GM19468 (cell line): ENCODE data around the gene PADI6.
A peak's percentile ranks its signal among the peaks of the same experiment; 100 is the strongest.

Experiments
- ATAC-seq: cut with Tn5 transposase; IDR thresholded peaks from one replicate; pipeline ENCODE4 v1.9.1; 2021; ENCODE audit warnings: mild to moderate bottlenecking, moderate library complexity, moderate number of reproducible peaks; ENCODE audit not compliant: unreplicated experiment; ENCODE audit errors: extremely low read depth

PADI6 gene

GRCh38 chr1:17429183-17429582, 57.2 kb downstream of the PADI6 start:
- ATAC-seq, result no peak

DNA sequence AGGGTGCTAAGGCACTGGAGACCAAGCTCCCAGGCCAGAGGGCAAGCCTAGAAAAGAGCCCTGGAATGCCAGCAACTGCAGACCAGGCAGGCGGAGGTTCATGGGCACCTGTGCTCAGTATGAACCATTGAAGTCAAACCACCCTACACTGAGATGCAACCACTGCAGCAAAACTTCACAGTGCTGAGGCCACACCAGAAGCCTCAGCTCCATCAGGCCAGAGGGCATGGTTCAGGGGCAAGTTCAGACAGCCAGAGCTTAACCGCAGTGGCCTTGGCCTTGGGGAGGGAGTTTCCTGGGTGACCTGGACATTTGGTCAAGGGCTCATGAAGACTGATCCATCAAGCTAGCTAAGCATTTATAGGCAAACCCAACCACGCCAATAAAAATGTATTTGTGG, 60.4 kb downstream of the PADI6 start:
- ATAC-seq, result no peak

GRCh38 chr1:17433261-17433660, 61.3 kb downstream of the PADI6 start:
- no peak for ATAC-seq

DNA sequence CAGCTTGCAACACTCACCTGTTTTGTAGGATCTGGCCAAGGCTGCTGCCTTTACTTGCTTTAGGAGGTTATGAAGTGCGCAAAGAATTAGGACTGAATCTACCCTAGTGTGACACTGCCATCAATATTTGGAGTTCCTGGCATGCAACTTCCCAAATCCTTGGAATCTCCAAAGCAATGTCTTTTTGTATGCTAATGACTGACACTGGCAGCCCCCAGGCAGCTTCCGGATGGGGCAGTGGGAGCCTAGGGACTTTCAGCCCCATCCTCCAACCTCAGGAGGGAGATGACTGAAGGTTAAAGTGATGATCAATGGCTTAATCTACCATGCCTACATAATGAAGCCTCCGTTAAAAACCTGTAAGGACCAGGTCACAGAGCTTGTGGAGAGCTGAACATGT, 62.0 kb downstream of the PADI6 start:
- ATAC-seq, result no peak

- ATAC-seq, result no peak
Observed at GRCh38 chr1:17434601-17435000, 62.6 kb downstream of the PADI6 start.

GRCh38 chr1:17436380-17437174, 64.6 kb downstream of the PADI6 start:
- no peak for ATAC-seq

DNA sequence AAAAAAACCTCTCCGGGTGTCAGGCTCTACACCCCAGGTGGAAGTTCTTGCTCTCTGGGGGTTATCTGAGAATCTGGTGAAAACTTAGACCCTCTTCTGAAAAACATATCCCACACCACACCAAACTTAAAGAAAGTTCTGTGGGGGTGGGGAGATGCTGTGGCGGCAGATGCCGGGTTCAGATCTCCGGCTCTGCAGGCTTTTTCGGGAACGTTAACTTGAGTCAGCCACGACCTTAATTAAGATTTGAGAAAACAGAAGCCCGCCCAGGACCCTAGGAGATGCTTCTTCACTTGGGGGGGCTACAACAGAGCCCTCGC, 65.2 kb downstream of the PADI6 start:
- ATAC-seq, result no peak

- peak; percentile 6 for ATAC-seq
Observed at GRCh38 chr1:17437580-17438317, 65.8 kb downstream of the PADI6 start.

DNA sequence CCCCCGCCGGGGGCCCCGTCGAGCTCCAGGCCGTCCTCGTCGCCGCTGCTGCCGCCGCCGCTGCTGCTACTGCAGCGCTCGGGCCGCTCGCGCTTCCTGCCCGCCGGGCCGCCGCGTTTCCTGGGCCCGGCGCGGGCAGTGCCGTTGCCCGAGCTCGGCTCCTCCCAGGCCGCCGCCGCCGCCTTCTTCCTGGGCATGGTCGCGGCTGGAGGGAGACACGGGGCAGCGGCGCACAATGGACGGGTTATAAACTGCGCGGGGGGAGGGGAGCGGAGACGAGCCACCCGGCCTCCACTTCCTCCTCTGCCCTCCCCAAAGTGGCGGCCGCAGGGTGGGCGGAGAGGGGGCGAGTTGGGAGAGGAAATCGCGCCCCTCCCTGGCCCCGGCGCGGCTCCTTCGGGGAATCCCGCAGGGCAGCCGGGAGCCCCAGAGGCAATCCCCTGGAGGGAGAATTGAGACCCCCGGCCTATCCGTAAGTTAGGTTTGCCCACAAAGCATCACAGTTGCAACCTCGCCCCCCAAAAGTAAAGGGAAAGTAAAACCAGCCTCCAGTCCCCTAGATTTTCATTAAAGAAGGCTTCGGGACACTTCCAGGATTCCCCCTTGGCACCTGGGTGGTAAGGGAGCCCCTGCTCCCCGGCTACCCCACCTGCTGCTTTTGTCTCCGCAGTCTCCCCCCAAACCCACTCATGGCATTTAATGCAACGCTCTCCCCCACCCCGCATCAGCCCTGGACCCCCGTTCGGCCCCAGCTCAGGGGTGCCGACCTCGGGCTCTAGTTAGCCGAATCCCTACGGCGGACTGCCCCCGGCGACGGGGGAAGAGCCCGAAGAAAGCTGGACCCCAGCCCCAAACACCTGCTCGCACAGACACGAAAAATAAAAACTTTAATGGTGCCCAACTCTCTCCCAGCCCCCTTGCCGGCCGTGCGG, 66.6 kb downstream of the PADI6 start:
- ATAC-seq, result peak; percentile 6

DNA sequence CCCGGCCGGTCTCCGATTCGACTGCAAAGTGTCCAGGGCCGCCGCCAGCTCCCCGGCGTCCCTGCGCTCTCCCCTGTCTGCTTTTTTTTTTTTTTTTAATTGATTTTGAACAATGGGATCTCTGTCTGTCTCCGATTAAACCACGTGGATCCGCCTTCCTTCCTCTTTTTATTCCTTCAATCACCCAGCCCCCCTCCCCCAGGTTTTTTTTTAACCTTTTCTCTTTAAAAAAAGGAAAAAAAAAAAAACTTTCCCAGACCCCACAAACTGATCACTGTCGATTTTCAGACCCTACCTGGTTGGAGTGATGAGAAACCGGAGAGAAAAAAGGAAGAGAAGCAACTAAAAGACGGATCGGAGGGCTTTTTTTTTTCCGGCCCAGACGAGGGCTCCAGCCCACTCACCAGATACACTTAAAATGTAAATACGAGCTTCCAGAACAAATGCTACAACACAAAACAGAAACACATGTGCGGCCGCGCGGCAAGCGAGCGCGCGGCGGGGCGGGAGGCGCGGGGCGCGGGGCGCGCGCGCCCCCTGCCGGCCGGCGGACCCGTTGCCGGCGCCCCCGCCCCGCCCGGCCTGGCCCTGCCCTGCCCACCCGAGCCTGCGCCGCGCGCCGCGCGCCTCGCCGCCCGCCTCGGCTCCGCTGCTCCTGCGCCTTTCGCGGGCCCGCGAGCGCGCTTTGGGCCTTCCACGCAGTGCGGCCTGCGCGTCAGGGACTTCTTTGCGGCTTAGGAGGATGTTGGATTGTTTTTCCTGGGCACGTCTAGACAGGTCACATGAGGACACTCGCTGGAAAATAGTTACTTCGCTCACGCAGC, 67.5 kb downstream of the PADI6 start, which contains the start of gene RCC2:
Gene RCC2 (minus strand): TSS at position 428 of the 824 bp plus-strand sequence. CDS start 1,163 bp downstream, outside the sequence.
- ATAC-seq, result peak; percentile 21

GRCh38 chr1:17440074-17440826, 68.3 kb downstream of the PADI6 start:
- no peak for ATAC-seq

DNA sequence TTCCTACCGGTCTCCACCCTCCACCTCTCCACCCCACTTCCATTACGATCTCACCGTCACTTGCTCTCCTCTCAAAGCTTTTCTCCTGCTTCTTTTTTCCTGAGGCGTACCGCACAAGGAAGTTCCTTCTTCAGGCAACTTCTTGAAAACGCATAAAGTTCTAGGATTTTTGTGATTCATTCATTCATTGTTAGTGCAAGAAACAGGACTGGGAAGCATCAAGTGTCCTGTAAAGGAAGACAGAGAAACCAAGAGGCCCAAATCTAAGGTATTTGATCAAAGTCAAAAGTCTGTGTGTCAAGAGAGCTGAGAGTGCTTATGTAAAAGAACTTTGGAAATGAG, 68.8 kb downstream of the PADI6 start:
- no peak for ATAC-seq

DNA sequence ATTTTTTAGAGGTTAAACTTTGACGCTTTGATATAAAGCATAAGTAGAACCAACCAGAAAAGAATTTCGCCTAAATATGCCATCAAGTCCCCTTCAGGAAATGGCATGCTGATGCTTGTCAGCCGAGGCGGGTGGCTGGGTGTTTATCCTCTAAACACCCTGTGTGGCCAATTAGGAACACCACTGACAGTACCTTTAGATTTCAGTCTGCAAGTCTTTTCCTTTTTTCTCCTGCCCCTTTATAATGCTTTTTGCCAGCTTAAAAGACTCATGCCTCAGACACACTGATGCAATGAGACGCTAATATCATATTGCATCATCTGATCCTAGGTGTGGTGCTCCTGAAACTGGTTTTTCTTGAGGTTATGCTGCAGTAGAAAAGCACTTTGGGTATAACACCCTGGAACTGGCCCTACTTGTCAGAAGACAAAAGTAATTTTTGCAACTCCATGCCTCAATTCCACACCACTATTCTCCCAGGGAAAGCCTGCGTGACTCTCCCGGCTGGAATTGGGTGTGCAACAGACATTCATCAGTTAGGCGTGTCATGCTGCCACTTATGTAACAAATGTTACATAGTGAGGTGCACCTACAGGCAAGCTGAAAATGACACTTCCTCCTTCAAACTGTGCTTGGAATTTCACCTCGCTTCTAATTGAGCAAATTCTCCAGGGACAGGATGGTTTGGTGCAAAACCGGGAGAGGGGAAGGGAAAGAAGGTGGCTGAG, 69.4 kb downstream of the PADI6 start:
- ATAC-seq, result no peak

GRCh38 chr1:17441993-17442357, 70.0 kb downstream of the PADI6 start:
- ATAC-seq, result no peak

GRCh38 chr1:17442841-17443240, 70.8 kb downstream of the PADI6 start:
- no peak for ATAC-seq

- no peak for ATAC-seq
Observed at GRCh38 chr1:17447501-17447992, 75.6 kb downstream of the PADI6 start.
